ENCODE measurements around the gene ABCG4. TPM values are rescaled to one million over a fixed set of nuclear protein-coding genes. Genes with fewer than 3 reads are reported as not detected.

Gene ABCG4
- total and polyA plus RNA-seq, 9 of the 15 experiments (the other 6 are each of a cell fraction or from before 2014, with no cell fraction given): 0.03 to 0.11 (median 0.07) TPM; not detected in 4

DNA sequence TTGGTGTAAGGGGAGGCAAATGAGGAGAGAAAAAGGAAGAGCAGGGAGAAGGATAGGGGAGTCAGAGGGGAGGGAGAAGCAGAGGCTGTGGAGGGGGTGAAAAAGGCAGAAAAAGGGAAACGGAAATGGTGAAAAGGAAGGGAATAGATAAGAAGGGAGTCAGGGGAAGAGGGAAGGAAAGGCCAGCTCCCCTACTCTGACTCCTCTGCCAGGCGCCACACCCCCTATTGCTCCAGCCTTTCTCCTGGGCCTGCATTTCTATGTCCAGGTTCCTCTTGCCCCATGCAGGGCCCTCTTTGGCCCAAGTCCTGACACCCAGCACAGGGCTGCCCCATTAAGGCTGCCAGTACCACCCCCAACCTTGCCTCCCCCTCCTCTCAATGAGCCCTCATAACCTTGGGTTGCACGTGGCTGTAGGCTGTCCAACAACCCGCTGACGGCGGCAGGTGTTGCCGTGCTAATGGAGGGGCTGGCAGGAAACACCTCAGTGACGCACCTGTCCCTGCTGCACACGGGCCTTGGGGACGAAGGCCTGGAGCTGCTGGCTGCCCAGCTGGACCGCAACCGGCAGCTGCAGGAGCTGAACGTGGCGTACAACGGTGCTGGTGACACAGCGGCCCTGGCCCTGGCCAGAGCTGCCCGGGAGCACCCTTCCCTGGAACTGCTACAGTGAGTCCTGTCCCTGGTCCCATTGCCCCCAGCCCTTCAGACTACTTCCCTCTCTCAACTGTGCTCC is 33.0 kb downstream of the ABCG4 start (continued):
- TF ChIP-seq, protein P1, sequence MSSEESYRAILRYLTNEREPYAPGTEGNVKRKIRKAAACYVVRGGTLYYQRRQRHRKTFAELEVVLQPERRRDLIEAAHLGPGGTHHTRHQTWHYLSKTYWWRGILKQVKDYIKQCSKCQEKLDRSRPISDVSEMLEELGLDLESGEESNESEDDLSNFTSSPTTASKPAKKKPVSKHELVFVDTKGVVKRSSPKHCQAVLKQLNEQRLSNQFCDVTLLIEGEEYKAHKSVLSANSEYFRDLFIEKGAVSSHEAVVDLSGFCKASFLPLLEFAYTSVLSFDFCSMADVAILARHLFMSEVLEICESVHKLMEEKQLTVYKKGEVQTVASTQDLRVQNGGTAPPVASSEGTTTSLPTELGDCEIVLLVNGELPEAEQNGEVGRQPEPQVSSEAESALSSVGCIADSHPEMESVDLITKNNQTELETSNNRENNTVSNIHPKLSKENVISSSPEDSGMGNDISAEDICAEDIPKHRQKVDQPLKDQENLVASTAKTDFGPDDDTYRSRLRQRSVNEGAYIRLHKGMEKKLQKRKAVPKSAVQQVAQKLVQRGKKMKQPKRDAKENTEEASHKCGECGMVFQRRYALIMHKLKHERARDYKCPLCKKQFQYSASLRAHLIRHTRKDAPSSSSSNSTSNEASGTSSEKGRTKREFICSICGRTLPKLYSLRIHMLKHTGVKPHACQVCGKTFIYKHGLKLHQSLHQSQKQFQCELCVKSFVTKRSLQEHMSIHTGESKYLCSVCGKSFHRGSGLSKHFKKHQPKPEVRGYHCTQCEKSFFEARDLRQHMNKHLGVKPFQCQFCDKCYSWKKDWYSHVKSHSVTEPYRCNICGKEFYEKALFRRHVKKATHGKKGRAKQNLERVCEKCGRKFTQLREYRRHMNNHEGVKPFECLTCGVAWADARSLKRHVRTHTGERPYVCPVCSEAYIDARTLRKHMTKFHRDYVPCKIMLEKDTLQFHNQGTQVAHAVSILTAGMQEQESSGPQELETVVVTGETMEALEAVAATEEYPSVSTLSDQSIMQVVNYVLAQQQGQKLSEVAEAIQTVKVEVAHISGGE (CRISPR knock-in tag; IDR thresholded peaks at IDR 0.05): peak in 1 of 3 experiments; percentile 74; a peak in 2 of 6 replicates
- peak; percentile 52; the same call in 1 of the 2 replicates for TF ChIP-seq SPI1 (IDR thresholded peaks at IDR 0.05; ENCODE audit: borderline replicate concordance, low read depth, low read length)
- no peak for TF ChIP-seq GATAD2B (IDR thresholded peaks at IDR 0.05; ENCODE audit: borderline replicate concordance)
- no peak for TF ChIP-seq SNRNP70 (optimal IDR thresholded peaks at IDR 0.05; ENCODE audit: low read depth, low read length)
- TF ChIP-seq NR3C1 (CRISPR knock-in tag; IDR thresholded peaks at IDR 0.05): no peak
- TF ChIP-seq, protein P2, sequence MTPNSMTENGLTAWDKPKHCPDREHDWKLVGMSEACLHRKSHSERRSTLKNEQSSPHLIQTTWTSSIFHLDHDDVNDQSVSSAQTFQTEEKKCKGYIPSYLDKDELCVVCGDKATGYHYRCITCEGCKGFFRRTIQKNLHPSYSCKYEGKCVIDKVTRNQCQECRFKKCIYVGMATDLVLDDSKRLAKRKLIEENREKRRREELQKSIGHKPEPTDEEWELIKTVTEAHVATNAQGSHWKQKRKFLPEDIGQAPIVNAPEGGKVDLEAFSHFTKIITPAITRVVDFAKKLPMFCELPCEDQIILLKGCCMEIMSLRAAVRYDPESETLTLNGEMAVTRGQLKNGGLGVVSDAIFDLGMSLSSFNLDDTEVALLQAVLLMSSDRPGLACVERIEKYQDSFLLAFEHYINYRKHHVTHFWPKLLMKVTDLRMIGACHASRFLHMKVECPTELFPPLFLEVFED (CRISPR knock-in tag; conservative IDR thresholded peaks at IDR 0.05): peak; percentile 56; the same call in 1 of the 2 replicates
- 0 out of 2 replicates have a peak, but pooled peaks have one; percentile 23 for TF ChIP-seq SMARCA4 (IDR thresholded peaks at IDR 0.05)
- peak; percentile 84 to 89 for TF ChIP-seq ETV6 (IDR thresholded peaks at IDR 0.05; ENCODE audit: borderline replicate concordance in 1 of 2, low read depth in 2 of 2, low read length in 1 of 2)
- TF ChIP-seq ETV6 (CRISPR knock-in tag; IDR thresholded peaks at IDR 0.05; ENCODE audit: borderline replicate concordance): no peak
- TF ChIP-seq, protein P3, sequence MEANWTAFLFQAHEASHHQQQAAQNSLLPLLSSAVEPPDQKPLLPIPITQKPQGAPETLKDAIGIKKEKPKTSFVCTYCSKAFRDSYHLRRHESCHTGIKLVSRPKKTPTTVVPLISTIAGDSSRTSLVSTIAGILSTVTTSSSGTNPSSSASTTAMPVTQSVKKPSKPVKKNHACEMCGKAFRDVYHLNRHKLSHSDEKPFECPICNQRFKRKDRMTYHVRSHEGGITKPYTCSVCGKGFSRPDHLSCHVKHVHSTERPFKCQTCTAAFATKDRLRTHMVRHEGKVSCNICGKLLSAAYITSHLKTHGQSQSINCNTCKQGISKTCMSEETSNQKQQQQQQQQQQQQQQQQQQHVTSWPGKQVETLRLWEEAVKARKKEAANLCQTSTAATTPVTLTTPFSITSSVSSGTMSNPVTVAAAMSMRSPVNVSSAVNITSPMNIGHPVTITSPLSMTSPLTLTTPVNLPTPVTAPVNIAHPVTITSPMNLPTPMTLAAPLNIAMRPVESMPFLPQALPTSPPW (CRISPR knock-in tag; IDR thresholded peaks at IDR 0.05): peak; percentile 45; the same call in 1 of the 2 replicates
- TF ChIP-seq, protein P4, sequence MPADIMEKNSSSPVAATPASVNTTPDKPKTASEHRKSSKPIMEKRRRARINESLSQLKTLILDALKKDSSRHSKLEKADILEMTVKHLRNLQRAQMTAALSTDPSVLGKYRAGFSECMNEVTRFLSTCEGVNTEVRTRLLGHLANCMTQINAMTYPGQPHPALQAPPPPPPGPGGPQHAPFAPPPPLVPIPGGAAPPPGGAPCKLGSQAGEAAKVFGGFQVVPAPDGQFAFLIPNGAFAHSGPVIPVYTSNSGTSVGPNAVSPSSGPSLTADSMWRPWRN (IDR thresholded peaks at IDR 0.05; ENCODE audit: low read depth): no peak
- TF ChIP-seq, protein P5, sequence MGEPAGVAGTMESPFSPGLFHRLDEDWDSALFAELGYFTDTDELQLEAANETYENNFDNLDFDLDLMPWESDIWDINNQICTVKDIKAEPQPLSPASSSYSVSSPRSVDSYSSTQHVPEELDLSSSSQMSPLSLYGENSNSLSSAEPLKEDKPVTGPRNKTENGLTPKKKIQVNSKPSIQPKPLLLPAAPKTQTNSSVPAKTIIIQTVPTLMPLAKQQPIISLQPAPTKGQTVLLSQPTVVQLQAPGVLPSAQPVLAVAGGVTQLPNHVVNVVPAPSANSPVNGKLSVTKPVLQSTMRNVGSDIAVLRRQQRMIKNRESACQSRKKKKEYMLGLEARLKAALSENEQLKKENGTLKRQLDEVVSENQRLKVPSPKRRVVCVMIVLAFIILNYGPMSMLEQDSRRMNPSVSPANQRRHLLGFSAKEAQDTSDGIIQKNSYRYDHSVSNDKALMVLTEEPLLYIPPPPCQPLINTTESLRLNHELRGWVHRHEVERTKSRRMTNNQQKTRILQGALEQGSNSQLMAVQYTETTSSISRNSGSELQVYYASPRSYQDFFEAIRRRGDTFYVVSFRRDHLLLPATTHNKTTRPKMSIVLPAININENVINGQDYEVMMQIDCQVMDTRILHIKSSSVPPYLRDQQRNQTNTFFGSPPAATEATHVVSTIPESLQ (CRISPR knock-in tag; IDR thresholded peaks at IDR 0.05): no peak
- no peak for TF ChIP-seq PCBP2 (IDR thresholded peaks at IDR 0.05; ENCODE audit: low read depth, low read length, poor library complexity, severe bottlenecking)
- TF ChIP-seq ETS2 (tag; IDR thresholded peaks at IDR 0.05; ENCODE audit: borderline replicate concordance, poor library complexity, severe bottlenecking): no peak
- TF ChIP-seq, protein P6, sequence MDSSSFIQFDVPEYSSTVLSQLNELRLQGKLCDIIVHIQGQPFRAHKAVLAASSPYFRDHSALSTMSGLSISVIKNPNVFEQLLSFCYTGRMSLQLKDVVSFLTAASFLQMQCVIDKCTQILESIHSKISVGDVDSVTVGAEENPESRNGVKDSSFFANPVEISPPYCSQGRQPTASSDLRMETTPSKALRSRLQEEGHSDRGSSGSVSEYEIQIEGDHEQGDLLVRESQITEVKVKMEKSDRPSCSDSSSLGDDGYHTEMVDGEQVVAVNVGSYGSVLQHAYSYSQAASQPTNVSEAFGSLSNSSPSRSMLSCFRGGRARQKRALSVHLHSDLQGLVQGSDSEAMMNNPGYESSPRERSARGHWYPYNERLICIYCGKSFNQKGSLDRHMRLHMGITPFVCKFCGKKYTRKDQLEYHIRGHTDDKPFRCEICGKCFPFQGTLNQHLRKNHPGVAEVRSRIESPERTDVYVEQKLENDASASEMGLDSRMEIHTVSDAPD (CRISPR knock-in tag; IDR thresholded peaks at IDR 0.05): no peak
